ENCODE results near the gene CRYBA2. TPM values are rescaled to one million over a fixed set of nuclear protein-coding genes. Genes with fewer than 3 reads are reported as not detected.

CRYBA2 gene
- total RNA-seq, 1 experiment from 2014 or later = not detected

DNA sequence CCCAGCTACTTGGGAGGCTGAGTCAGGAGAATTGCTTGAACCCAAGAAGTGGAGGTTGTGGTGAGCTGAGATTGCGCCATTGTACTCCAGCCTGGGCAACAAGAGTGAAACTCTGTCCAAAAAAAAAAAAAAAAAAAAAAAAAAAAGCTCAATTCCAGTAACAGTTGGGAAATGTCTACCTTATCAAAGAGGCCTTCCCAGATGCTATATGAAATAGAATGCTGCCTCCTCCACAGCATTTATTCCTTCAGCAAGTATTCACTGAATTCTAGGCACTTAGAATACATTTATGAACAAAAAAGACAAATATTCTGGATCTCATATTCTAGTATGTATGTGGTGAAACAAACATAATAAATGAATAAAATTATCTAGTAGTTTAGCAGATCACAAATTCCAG lies 46.6 kb downstream of the CRYBA2 start:
- DNase-seq (ENCODE audit: low read depth, low spot score) (no peak), ATAC-seq (no peak)
- no peak overlapping the region for H2AFZ ChIP-seq (ENCODE audit: low read depth, low read length, poor library complexity, severe bottlenecking)
- no peaks in the 10 kb centered on the region for H3K36me3 ChIP-seq (ENCODE audit: control insufficient read depth in 1 of 2, insufficient read depth in 2 of 2, low read length in 2 of 2)
- H3K79me2 ChIP-seq (ENCODE audit: insufficient read depth, low read length) = no peaks in the 10 kb centered on the region
- no peaks in the 10 kb centered on the region for H3K27me3 ChIP-seq (ENCODE audit: insufficient read depth, low read length)
- no peak overlapping the region for H3K27ac ChIP-seq (ENCODE audit: low read depth, low read length)
- RAD21 ChIA-PET (ENCODE audit: low non-redundant PET in 1 of 2, low total read pairs in 2 of 2, uncharacterized antibody in 2 of 2, unreplicated experiment in 2 of 2) = no interaction called here
- no peak overlapping the region for H3K9ac ChIP-seq (ENCODE audit: low read length)
- H3K4me2 ChIP-seq (ENCODE audit: low read length) = no peak overlapping the region
- no peaks in the 10 kb centered on the region for H4K20me1 ChIP-seq (ENCODE audit: insufficient read depth)
- no TSS peak for BruUV-seq (replicated peaks)
- intact Hi-C loops (cut with micrococcal nuclease) = no loop called here
- no peak overlapping the region for H3K4me3 ChIP-seq (replicated peaks in 1 of 2; ENCODE audit: low read depth in 1 of 2, low read length in 2 of 2)
- no peaks in the 10 kb centered on the region for H3K9me3 ChIP-seq (ENCODE audit: control insufficient read depth in 1 of 2, insufficient read depth in 1 of 2, low read depth in 1 of 2, low read length in 2 of 2)
- POLR2A ChIA-PET = no interaction called here
- H3K4me1 ChIP-seq (ENCODE audit: control insufficient read depth in 1 of 2, insufficient read depth in 2 of 2, low read length in 2 of 2) = no peaks in the 10 kb centered on the region
- CTCF ChIA-PET = no interaction called here
- no peaks in the 10 kb centered on the region for H3K9me2 ChIP-seq (ENCODE audit: insufficient read depth)
- TF ChIP-seq, protein P1, sequence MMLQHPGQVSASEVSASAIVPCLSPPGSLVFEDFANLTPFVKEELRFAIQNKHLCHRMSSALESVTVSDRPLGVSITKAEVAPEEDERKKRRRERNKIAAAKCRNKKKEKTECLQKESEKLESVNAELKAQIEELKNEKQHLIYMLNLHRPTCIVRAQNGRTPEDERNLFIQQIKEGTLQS (IDR thresholded peaks at IDR 0.05) = no peak
- TF ChIP-seq SIN3A (IDR thresholded peaks at IDR 0.05; ENCODE audit: low read depth) = no peak
- no peak for TF ChIP-seq POLR2AphosphoS5 (IDR thresholded peaks at IDR 0.05; ENCODE audit: low read depth, low read length)
- no peak for TF ChIP-seq CEBPB (IDR thresholded peaks at IDR 0.05; ENCODE audit: low read depth)
- TF ChIP-seq ZBTB33 (IDR thresholded peaks at IDR 0.05; ENCODE audit: extremely low read depth, insufficient replicate concordance, low read length) = no peak
- no peak for TF ChIP-seq CBX3 (IDR thresholded peaks at IDR 0.05; ENCODE audit: low read depth)
- no peak for TF ChIP-seq ELF1 (IDR thresholded peaks at IDR 0.05; ENCODE audit: borderline replicate concordance, low read depth)
- TF ChIP-seq SP1 (IDR thresholded peaks at IDR 0.05; ENCODE audit: low read depth) = no peak
- no peak for TF ChIP-seq JUND (IDR thresholded peaks at IDR 0.05)
- no peak for TF ChIP-seq YY1 (IDR thresholded peaks at IDR 0.05; ENCODE audit: extremely low read depth, insufficient replicate concordance, low read depth, low read length)
- TF ChIP-seq EGR1 (IDR thresholded peaks at IDR 0.05; ENCODE audit: low read depth) = no peak
- no peak for TF ChIP-seq TCF7L2 (IDR thresholded peaks at IDR 0.05; ENCODE audit: borderline replicate concordance, extremely low read depth, insufficient read depth, insufficient read length)
- no peak for TF ChIP-seq EZH2 (IDR thresholded peaks at IDR 0.05)

Measured in HCT116 (cell line).